ENCODE data around the gene KCNG2. TPM values are rescaled to one million over a fixed set of nuclear protein-coding genes. Genes with fewer than 3 reads are reported as not detected.

The KCNG2 gene
- polyA plus RNA-seq, 1 of the 3 experiments (the other 2 are of a cell fraction), result not detected

DNA sequence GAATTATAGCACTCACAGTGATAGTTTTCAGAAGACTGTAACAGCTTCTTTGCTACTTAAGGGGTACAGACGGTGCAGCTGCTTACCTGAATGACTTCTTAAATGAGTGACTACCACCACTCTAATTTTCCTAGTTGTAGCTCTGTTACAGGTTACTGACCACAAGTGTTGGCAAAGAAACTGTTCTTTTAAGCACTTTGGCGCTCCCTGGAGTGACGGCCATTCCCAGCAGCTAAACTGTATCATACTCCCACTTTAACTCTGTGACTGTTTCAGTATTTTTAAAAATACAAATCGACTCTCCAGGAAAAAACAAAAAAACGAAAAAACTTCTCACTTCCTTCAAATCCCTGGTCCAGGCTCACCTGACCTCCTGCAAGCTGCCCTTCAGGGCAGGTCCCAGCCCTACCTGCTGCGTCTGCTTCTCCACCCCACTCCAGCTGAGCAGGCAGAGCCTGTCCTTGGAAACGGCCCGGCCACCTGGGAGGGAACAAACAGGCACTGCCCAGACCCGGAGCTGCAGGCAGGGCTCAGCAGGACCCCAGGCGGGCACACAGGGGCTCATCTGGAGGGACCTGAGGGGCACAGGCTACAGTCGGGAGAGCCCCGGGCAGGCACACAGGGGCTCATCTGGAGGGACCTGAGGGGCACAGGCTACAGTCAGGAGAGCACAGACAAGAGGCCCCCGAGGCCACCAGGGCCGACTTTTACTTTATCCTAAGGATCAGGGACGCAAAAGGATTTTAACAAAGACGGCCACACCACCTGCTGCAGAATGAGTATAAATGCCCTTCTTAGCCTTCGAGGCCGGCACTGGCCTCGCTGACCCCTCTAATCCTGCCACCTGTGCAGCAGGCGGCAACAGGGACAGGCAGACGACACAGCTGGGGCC is 129.2 kb downstream of the KCNG2 start:
- H3K9ac ChIP-seq, result no peak overlapping the region
- no peaks in the 10 kb centered on the region for H3K27me3 ChIP-seq (ENCODE audit: insufficient read depth)
- H3F3A ChIP-seq (replicated peaks; ENCODE audit: insufficient read depth), result peaks cover 12% of the 10 kb centered on the region
- peaks cover 20% of the 10 kb centered on the region; the same call in 1 of the 2 replicates for H3K79me2 ChIP-seq (ENCODE audit: insufficient read depth)
- no peaks in the 10 kb centered on the region for H3K4me1 ChIP-seq (ENCODE audit: control insufficient read depth in 1 of 2, insufficient read depth in 2 of 2, low read depth in 1 of 2, low read length in 1 of 2)
- POLR2A ChIA-PET, result no interaction called here
- WGBS (ENCODE audit: low lambda C conversion rate), result 80% methylated on average over 6 of the region's 21 CpGs
- H3K4me3 ChIP-seq (ENCODE audit: low read depth in 2 of 2, low read length in 1 of 2), result no peak overlapping the region
- no peak for TF ChIP-seq EZH2phosphoT487 (IDR thresholded peaks at IDR 0.05; ENCODE audit: borderline replicate concordance, low read depth)
- TF ChIP-seq MEF2A (IDR thresholded peaks at IDR 0.05; ENCODE audit: borderline replicate concordance, low read depth), result no peak
- no peak for TF ChIP-seq FOXM1 (IDR thresholded peaks at IDR 0.05; ENCODE audit: low read depth)
- no peak for TF ChIP-seq ZBTB33 (IDR thresholded peaks at IDR 0.05; ENCODE audit: borderline replicate concordance, low read depth)
- no peak for TF ChIP-seq SMC3 (IDR thresholded peaks at IDR 0.05; ENCODE audit: low read depth, low read length)
- TF ChIP-seq GABPA (IDR thresholded peaks at IDR 0.05; ENCODE audit: low read depth), result no peak
- no peak for TF ChIP-seq RAD21 (IDR thresholded peaks at IDR 0.05; ENCODE audit: low read length)
- no peak for TF ChIP-seq JUND (IDR thresholded peaks at IDR 0.05)
- no peak for TF ChIP-seq NFIC (IDR thresholded peaks at IDR 0.05; ENCODE audit: borderline replicate concordance)
- TF ChIP-seq FOSL2 (IDR thresholded peaks at IDR 0.05; ENCODE audit: borderline replicate concordance, low read depth), result no peak
- H3K9me2 ChIP-seq, result no peaks in the 10 kb centered on the region
- H3K9me3 ChIP-seq, result peaks cover 21% of the 10 kb centered on the region
- CTCF ChIA-PET, result no interaction called here
- peaks cover 3 to 15% of the 10 kb centered on the region in 2 experiments for H3K36me3 ChIP-seq (replicated peaks in 1 of 2; ENCODE audit: control insufficient read depth in 1 of 2, insufficient read depth in 2 of 2, low read length in 1 of 2)
- H2AFZ ChIP-seq (ENCODE audit: low read depth), result no peak overlapping the region
- no peak for DNase-seq
- no peak overlapping the region for H3K27ac ChIP-seq (ENCODE audit: low read depth in 2 of 2, low read length in 1 of 2)
- H3K4me2 ChIP-seq, result no peak overlapping the region
- H4K20me1 ChIP-seq (ENCODE audit: insufficient read depth), result no peaks in the 10 kb centered on the region

DNA sequence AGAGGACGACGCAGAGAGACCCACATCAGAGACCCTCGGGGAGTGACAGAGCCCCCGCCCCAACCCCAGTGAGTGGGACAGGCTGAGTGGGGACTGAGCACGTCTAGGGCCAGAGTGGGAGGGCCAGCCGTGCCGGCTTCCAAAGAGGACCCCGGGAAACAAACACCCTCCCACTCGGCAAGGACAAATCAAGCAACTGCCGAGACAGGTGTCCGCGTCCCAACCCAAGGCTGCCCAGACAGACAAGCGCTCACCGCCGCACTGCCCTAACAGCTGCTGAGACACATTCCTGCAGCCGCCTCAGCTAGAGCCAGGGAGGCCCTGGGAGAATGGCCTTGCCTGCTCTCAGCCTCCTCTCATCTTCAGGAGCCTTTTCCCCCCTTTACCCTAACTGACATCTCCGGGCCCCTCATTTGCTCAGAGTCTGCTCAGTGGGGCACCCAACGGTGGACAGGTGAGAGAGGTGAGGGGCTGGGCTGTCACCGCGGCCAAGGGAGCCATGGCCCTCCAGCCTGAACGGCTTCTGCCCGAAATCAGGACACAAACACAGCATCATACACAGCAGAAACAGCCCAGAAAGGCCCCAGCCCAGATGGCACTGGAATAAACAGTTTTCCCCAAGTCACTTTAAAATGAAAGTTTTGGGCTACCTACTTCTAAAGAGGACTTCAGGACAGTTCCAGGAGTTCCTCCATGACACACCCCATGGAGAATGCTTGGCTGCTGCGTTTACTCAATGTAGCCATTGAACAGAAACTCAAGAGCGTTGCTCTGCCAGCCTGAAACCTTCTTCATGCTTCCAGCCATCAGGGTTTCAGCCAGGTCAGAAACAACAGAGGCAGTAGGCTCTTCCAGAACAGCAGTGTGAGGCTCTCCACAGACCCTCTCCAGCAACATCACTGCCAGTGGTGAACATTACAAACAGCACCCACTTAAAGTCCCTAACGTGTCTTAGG is 130.1 kb downstream of the KCNG2 start:
- H3K27me3 ChIP-seq (ENCODE audit: insufficient read depth), result no peaks in the 10 kb centered on the region
- no peaks in the 10 kb centered on the region for H4K20me1 ChIP-seq (ENCODE audit: insufficient read depth)
- CTCF ChIA-PET, result no interaction called here
- 94% methylated on average over 11 of the region's 25 CpGs for WGBS (ENCODE audit: low lambda C conversion rate)
- no peaks in the 10 kb centered on the region for H3K9me2 ChIP-seq
- POLR2A ChIA-PET, result interaction anchor here (0.6 kb wide), 1 partner anchor 14 kb away, joined by 6 read pairs; no protein-coding TSS in a partner anchor
- H3K27ac ChIP-seq (ENCODE audit: low read depth in 2 of 2, low read length in 1 of 2), result no peak overlapping the region
- peaks cover 3 to 15% of the 10 kb centered on the region in 2 experiments for H3K36me3 ChIP-seq (replicated peaks in 1 of 2; ENCODE audit: control insufficient read depth in 1 of 2, insufficient read depth in 2 of 2, low read length in 1 of 2)
- H3K4me1 ChIP-seq (ENCODE audit: control insufficient read depth in 1 of 2, insufficient read depth in 2 of 2, low read depth in 1 of 2, low read length in 1 of 2), result no peaks in the 10 kb centered on the region
- no peak overlapping the region for H2AFZ ChIP-seq (ENCODE audit: low read depth)
- no peak for DNase-seq
- H3K9me3 ChIP-seq, result peaks cover 31% of the 10 kb centered on the region
- peaks cover 27% of the 10 kb centered on the region; the same call in 1 of the 2 replicates for H3K79me2 ChIP-seq (ENCODE audit: insufficient read depth)
- H3K4me3 ChIP-seq (ENCODE audit: low read depth in 2 of 2, low read length in 1 of 2), result no peak overlapping the region; a peak in 1 of 4 replicates
- H3F3A ChIP-seq (replicated peaks; ENCODE audit: insufficient read depth), result peaks cover 12% of the 10 kb centered on the region
- H3K4me2 ChIP-seq, result no peak overlapping the region
- H3K9ac ChIP-seq, result no peak overlapping the region
- TF ChIP-seq ELF1 (IDR thresholded peaks at IDR 0.05), result no peak
- no peak for TF ChIP-seq TAF1 (IDR thresholded peaks at IDR 0.05; ENCODE audit: borderline replicate concordance, low read depth, low read length)
- no peak for TF ChIP-seq RXRA (IDR thresholded peaks at IDR 0.05; ENCODE audit: borderline replicate concordance, low read depth)
- TF ChIP-seq MAX (IDR thresholded peaks at IDR 0.05; ENCODE audit: low read depth), result no peak
- TF ChIP-seq NFIC (IDR thresholded peaks at IDR 0.05; ENCODE audit: borderline replicate concordance), result no peak
- TF ChIP-seq GATA2 (CRISPR knock-in tag; IDR thresholded peaks at IDR 0.05), result no peak
- no peak for TF ChIP-seq FOXM1 (IDR thresholded peaks at IDR 0.05; ENCODE audit: low read depth)
- TF ChIP-seq ZBTB33 (IDR thresholded peaks at IDR 0.05; ENCODE audit: borderline replicate concordance, low read depth), result no peak
- TF ChIP-seq POLR2AphosphoS5 (IDR thresholded peaks at IDR 0.05; ENCODE audit: low read depth, low read length), result no peak
- no peak for TF ChIP-seq YY1 (IDR thresholded peaks at IDR 0.05; ENCODE audit: low read depth)

All from SK-N-SH (cell line).